ENCODE data around the gene KBTBD8. TPM values are rescaled to one million over a fixed set of nuclear protein-coding genes. Genes with fewer than 3 reads are reported as not detected.

KBTBD8 gene
- total and polyA plus RNA-seq, 12 donors = 0.06 to 11.9 (median 1.2) TPM

DNA sequence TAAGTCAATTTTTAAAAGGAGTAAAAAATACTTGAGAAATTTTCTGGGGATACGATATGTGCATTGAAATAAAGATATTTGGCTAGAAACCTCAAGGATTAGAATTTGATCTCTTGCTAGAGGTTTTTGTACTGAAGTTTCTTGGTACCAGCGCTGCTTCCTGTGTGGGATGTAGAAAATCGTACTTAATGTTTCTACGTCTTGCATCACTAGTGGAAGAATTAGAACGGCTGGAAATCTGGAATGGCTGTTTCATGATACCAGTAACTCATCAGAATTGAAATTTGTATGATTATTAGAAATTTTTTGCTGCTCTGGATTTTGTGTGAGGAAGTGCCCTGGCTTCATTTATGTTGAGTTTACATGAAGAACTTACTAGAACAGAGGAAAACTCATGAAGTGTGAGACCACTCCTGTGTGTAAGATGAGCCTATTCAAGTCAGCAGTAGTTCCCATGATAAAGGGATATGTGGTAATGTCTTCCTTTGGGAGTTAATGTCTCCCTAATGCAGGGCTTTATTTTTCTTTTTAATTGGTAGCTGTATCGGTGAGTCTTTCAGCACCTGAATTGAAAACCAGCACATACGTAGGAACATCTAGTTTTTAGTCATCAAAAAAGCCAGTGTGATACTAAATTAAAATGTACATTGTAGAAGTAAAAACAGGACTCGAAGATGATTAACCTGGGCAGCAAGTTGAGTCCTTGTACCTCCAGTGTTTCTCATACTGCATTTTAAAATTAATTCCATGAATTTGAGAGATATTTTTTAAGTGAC is 3.2 kb downstream of the KBTBD8 start:
- Histone ChIP-seq H3K9me3 (replicated peaks in 1 of 3) (no peaks in the 10 kb centered on the region), H3K36me3 (replicated peaks in 1 of 2) (no peaks in the 10 kb centered on the region), H3K27ac (no peak overlapping the region), H3K4me3 (no peak overlapping the region), H3K4me1 (replicated peaks in 1 of 2) (peaks cover 4 to 9% of the 10 kb centered on the region in 2 donors), H3K27me3 (no peaks in the 10 kb centered on the region)
- no peak for TF ChIP-seq POLR2A (IDR thresholded peaks at IDR 0.05)
- TF ChIP-seq, protein P1, sequence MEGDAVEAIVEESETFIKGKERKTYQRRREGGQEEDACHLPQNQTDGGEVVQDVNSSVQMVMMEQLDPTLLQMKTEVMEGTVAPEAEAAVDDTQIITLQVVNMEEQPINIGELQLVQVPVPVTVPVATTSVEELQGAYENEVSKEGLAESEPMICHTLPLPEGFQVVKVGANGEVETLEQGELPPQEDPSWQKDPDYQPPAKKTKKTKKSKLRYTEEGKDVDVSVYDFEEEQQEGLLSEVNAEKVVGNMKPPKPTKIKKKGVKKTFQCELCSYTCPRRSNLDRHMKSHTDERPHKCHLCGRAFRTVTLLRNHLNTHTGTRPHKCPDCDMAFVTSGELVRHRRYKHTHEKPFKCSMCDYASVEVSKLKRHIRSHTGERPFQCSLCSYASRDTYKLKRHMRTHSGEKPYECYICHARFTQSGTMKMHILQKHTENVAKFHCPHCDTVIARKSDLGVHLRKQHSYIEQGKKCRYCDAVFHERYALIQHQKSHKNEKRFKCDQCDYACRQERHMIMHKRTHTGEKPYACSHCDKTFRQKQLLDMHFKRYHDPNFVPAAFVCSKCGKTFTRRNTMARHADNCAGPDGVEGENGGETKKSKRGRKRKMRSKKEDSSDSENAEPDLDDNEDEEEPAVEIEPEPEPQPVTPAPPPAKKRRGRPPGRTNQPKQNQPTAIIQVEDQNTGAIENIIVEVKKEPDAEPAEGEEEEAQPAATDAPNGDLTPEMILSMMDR (IDR thresholded peaks at IDR 0.05) = no peak
- 81 to 92% (median 89%) methylated on average over 8 of the region's 8 CpGs for WGBS, 4 donors
- DNase-seq = no peak
- intact Hi-C loops (cut with DNase I) = no loop called here

DNA sequence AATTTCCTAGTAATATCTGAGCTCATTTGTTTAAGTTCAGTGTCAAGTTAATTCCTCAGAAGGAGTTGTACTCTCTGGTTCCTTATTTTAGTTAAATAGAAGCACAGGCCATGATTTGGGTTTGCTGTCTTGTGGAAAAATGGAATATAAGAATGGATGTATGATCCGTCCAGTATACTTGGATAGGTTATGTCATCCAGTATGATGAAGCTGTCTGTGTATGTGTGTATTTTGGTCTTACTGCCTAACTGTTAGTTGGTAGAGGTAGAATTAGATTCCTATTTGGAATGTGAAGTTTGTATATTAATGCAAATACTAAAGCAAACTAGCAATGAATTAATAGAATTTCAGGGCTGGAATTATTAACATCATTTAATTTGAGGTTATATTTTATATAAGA is 7.9 kb downstream of the KBTBD8 start:
- Histone ChIP-seq H3K4me1 (replicated peaks in 1 of 2) (no peaks in the 10 kb centered on the region), H3K27ac (no peak overlapping the region), H3K9me3 (replicated peaks in 1 of 3) (no peaks in the 10 kb centered on the region), H3K27me3 (no peaks in the 10 kb centered on the region), H3K36me3 (replicated peaks in 1 of 2) (no peaks in the 10 kb centered on the region), H3K4me3 (no peak overlapping the region)
- intact Hi-C loops (cut with DNase I) = no loop called here
- TF ChIP-seq, protein P1 (IDR thresholded peaks at IDR 0.05) = no peak
- DNase-seq = no peak
- WGBS, 4 donors = 92 to 97% (median 95%) methylated on average over 1 of the region's 1 CpG

DNA sequence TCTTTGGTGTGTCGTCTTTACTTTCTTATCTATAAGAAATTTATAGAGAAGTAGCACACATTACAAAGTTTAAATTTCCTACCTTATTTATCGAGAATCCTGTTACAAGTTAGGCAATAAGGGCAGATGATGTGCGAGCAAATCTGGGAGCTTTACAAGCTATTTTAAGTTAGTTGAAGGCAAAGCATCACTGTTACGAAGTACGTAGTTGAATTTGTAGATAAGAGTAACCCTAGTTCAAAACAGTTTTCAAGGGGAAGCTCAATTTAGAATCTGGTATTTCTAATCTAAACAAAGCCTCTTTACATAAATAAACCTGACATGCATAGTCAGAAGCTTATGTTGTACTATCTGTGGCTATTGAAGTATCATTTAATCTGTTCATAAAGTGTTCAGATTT is 8.4 kb downstream of the KBTBD8 start:
- intact Hi-C loops (cut with DNase I) = no loop called here
- Histone ChIP-seq H3K4me3 (no peak overlapping the region), H3K27me3 (no peaks in the 10 kb centered on the region), H3K27ac (no peak overlapping the region), H3K36me3 (replicated peaks in 1 of 2) (no peaks in the 10 kb centered on the region), H3K9me3 (replicated peaks in 1 of 3) (no peaks in the 10 kb centered on the region), H3K4me1 (replicated peaks in 1 of 2) (no peaks in the 10 kb centered on the region)
- 72 to 80% (median 77%) methylated on average over 5 of the region's 5 CpGs for WGBS, 4 donors
- TF ChIP-seq, protein P1 (IDR thresholded peaks at IDR 0.05) = no peak
- no peak for DNase-seq

DNA sequence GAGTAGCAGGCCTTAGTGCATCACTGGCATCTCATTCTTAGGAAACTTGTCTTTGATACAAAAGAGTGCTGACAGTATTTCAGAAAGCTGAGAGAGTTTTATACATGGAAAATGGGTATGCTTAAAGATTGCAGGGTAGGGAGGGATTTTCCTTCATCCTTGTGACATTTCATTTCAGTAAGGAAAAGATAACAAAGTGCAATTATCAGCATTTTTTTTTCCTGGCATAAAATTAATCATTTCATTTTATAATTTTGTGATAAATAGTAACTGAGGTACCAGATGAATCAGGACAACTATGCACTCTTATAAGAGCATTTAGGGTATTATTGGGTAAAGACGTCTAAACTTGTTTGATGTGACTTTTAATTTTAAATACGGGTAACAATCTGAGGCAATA is 10.3 kb downstream of the KBTBD8 start:
- TF ChIP-seq, protein P1 (IDR thresholded peaks at IDR 0.05) = no peak
- no peak for TF ChIP-seq POLR2A (IDR thresholded peaks at IDR 0.05)
- 85 to 87% (median 86%) methylated on average over 2 of the region's 2 CpGs for WGBS, 4 donors
- H3K36me3 ChIP-seq (replicated peaks in 1 of 2) = no peaks in the 10 kb centered on the region
- H3K27me3 ChIP-seq = no peaks in the 10 kb centered on the region
- intact Hi-C loops (cut with DNase I) = no loop called here
- H3K4me1 ChIP-seq (replicated peaks in 1 of 2) = no peaks in the 10 kb centered on the region
- no peak for DNase-seq
- H3K9me3 ChIP-seq (replicated peaks in 1 of 3) = no peaks in the 10 kb centered on the region
- no peak overlapping the region for H3K4me3 ChIP-seq
- no peak overlapping the region for H3K27ac ChIP-seq

All from adrenal gland (tissue), 12 donors.